ENCODE data around the gene FBN2.

The FBN2 gene

GRCh38 chr5:128535251-128535650 is 2.8 kb downstream of the FBN2 start:
- TF ChIP-seq CTCF (IDR thresholded peaks at IDR 0.05; ENCODE audit: low read depth, low read length): no peak
- DNase-seq (ENCODE audit: extremely low read depth, low read depth): no peak

GRCh38 chr5:128534726-128535125 is 3.3 kb downstream of the FBN2 start:
- no peak for TF ChIP-seq CTCF (IDR thresholded peaks at IDR 0.05; ENCODE audit: low read depth, low read length)
- DNase-seq (ENCODE audit: extremely low read depth, low read depth): no peak

- no peak for DNase-seq (ENCODE audit: extremely low read depth, low read depth)
- no peak for TF ChIP-seq CTCF (IDR thresholded peaks at IDR 0.05; ENCODE audit: low read depth, low read length)
Observed at GRCh38 chr5:128532776-128533175, 5.3 kb downstream of the FBN2 start.

GRCh38 chr5:128532127-128532526 is 5.9 kb downstream of the FBN2 start:
- no peak for DNase-seq (ENCODE audit: extremely low read depth, low read depth)
- no peak for TF ChIP-seq CTCF (IDR thresholded peaks at IDR 0.05; ENCODE audit: low read depth, low read length)

- DNase-seq (ENCODE audit: extremely low read depth, low read depth): no peak
- TF ChIP-seq CTCF (IDR thresholded peaks at IDR 0.05; ENCODE audit: low read depth, low read length): no peak
Observed at GRCh38 chr5:128528637-128529255, 9.3 kb downstream of the FBN2 start.

- TF ChIP-seq CTCF (IDR thresholded peaks at IDR 0.05; ENCODE audit: low read depth, low read length): no peak
Observed at GRCh38 chr5:128528126-128528525, 9.9 kb downstream of the FBN2 start.

GRCh38 chr5:128527077-128527476 is 11.0 kb downstream of the FBN2 start:
- no peak for DNase-seq (ENCODE audit: extremely low read depth, low read depth)
- no peak for TF ChIP-seq CTCF (IDR thresholded peaks at IDR 0.05; ENCODE audit: low read depth, low read length)

More at GRCh38 chr5:128528126-128528525, 9.9 kb downstream of the FBN2 start:
- DNase-seq (ENCODE audit: extremely low read depth, low read depth): no peak
